Ishikawa (cell line): Measurements from ENCODE around the gene TEDC2.

ENCODE experiments used
- CREB1 ChIP-seq: IDR thresholded peaks from 2 replicates; pipeline ENCODE4 v1.6.1; 2012; ENCODE audit warnings: low read depth
- EP300 ChIP-seq: IDR thresholded peaks from 2 replicates; pipeline ENCODE4 v1.6.1; 2012; ENCODE audit warnings: borderline replicate concordance
- TCF12 ChIP-seq: IDR thresholded peaks from 2 replicates; pipeline ENCODE4 v1.6.1; 2012; ENCODE audit warnings: low read depth
- TF ChIP-seq, protein P1 (sequence below): IDR thresholded peaks from 2 replicates; pipeline ENCODE4 v1.6.1; 2012
- TF ChIP-seq, protein P2 (sequence below): IDR thresholded peaks from 2 replicates; pipeline ENCODE4 v1.6.1; 2012; ENCODE audit warnings: low read depth, mild to moderate bottlenecking

DNA sequence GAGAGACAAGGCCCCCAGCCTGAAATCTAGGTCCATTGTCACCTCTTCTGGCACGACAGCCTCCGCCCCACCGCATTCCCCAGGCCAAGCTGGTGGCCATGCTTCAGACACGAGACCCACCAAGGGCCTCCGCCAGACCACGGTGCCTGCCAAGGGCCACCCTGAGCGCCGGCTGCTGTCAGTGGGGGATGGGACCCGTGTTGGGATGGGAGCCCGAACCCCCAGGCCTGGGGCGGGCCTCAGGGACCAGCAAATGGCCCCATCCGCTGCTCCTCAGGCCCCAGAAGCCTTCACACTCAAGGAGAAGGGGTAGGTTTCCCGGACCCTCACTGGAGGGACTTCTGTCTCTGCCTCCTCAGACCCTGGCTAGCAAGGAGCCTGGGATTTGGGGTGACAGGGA lies 1.0 kb downstream of the TEDC2 start:
- TF ChIP-seq CREB1 = no peak
- TF ChIP-seq, protein P1, sequence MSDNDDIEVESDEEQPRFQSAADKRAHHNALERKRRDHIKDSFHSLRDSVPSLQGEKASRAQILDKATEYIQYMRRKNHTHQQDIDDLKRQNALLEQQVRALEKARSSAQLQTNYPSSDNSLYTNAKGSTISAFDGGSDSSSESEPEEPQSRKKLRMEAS = no peak
- TF ChIP-seq EP300 = no peak
- no peak for TF ChIP-seq TCF12
- TF ChIP-seq, protein P2, sequence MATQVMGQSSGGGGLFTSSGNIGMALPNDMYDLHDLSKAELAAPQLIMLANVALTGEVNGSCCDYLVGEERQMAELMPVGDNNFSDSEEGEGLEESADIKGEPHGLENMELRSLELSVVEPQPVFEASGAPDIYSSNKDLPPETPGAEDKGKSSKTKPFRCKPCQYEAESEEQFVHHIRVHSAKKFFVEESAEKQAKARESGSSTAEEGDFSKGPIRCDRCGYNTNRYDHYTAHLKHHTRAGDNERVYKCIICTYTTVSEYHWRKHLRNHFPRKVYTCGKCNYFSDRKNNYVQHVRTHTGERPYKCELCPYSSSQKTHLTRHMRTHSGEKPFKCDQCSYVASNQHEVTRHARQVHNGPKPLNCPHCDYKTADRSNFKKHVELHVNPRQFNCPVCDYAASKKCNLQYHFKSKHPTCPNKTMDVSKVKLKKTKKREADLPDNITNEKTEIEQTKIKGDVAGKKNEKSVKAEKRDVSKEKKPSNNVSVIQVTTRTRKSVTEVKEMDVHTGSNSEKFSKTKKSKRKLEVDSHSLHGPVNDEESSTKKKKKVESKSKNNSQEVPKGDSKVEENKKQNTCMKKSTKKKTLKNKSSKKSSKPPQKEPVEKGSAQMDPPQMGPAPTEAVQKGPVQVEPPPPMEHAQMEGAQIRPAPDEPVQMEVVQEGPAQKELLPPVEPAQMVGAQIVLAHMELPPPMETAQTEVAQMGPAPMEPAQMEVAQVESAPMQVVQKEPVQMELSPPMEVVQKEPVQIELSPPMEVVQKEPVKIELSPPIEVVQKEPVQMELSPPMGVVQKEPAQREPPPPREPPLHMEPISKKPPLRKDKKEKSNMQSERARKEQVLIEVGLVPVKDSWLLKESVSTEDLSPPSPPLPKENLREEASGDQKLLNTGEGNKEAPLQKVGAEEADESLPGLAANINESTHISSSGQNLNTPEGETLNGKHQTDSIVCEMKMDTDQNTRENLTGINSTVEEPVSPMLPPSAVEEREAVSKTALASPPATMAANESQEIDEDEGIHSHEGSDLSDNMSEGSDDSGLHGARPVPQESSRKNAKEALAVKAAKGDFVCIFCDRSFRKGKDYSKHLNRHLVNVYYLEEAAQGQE = no peak
